HG02884 (cell line): ENCODE results near the gene DSG1.
"Not testable (repeated sequence)": the region's sequence is repeated elsewhere in the genome, so short reads cannot be mapped to it uniquely, and the experiment has no call there.

Source experiments
- ATAC-seq: cut with Tn5 transposase; IDR thresholded peaks from one replicate; pipeline ENCODE4 v1.9.1; 2021; ENCODE audit warnings: mild to moderate bottlenecking, moderate library complexity; ENCODE audit not compliant: unreplicated experiment

DSG1 gene

DNA sequence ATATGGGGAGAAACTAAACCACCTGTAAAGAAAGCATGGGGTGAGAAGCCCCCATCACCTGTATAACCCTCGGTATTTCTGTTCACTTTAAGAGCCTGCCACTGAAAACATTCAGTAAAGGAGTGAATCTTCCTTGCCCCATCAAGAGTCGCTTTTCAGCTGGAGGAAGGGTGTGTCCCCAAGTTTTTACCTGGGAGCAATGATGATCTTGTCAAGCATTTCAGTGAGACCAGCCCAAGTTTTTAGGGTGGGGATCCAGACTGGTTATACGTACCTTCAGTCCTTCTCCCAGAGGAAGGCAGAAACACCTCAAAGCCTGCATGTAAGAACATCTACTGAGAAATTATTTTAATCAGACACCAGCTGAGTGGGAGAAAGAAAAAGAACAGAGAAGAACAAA is at the start of gene DSG1:
TSS of gene DSG1 (plus strand) at position 301 of the 400 bp plus-strand sequence. CDS start 141 bp downstream, outside the sequence.
- no peak for ATAC-seq

DNA sequence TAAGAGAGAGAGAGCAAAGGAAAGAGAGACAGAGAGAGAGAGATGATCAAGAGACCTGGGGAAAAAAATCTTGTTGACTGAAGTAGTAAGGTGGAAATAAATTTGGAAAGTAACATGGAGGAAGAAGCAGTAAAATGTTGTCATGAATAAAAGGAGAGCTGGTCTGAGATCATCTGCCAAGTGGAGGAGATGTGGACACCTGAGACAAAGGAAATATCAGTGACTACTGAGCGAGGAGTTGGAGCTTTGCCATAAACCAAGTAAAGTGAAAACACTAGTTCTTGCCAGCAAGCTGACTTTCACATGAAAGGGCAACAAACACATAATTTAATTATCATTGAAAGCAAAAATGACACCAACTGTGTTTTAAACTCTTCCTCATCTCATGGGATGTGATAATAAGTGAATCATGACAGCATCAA is 49.0 kb upstream of the DSG1 start:
- ATAC-seq, result no peak

DNA sequence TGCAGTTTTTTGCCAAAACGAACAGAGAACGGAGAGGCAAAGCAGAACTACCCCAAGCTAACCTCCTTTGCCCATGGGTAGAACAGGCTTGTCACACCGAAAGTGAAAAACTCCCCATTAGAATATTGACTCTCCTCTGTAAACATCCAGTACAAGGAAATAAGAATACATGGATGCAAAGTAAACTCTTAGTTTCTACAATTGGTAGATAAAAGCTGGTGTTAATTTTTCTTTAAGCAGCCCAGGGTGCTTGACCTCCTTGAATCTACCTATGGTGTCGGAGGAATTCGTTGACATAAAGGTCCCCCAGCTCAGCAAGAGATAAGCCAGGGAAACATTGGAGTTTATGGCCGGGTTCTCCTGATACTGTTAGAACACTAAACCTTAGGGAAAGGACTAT is 48.4 kb upstream of the DSG1 start:
- no peak for ATAC-seq

DNA sequence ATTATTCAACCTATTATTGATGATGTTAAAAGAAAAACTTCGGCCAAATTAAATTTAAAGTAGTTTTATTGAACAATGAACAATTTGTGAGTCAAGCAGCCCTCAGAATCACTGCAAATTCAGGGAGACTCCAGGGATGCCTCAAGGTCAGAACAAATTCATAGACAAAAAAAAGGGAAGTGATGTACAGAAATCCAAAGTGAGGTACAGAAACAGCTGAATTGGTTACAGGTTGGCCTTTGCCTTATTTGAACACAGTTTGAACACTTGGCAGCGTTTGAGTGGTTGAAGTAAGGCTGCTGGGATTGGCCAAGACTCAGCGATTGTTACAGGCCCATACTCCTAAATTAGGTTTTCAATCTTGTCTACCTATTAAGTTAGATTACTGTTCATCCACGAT is 47.4 kb upstream of the DSG1 start:
- no peak for ATAC-seq

DNA sequence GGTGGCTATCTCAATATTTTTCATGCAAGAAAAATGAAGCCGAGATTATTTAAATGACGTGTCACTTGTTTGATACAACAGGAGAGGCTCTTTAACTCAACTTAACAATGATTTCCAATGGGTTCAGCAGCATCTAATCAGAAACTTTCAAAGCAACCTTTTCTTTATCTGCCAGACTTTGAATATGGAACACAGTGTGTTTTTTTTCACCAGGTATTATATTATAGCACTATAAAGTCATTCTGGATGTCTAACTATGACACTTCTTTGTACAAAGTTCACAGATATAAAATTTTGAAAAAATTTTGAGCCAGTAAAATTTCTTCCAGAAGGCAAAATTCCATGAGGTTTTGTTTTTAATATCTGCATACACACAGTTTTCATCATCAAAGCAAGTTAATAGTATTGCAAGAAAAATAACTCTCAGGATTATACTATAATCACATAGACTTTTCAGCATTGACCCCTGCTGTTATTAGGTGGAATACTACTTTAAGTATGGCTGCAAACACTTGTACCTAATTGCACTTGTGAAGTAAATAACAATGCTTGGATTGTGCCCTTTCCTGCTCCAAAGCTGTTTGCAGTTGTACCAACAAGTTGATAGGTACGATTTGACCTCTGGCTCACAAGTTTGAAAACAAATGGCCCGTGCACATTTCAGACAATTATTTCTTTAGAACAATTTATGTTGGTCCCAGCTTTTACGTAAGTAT is 44.0 kb upstream of the DSG1 start:
- ATAC-seq, result no peak

DNA sequence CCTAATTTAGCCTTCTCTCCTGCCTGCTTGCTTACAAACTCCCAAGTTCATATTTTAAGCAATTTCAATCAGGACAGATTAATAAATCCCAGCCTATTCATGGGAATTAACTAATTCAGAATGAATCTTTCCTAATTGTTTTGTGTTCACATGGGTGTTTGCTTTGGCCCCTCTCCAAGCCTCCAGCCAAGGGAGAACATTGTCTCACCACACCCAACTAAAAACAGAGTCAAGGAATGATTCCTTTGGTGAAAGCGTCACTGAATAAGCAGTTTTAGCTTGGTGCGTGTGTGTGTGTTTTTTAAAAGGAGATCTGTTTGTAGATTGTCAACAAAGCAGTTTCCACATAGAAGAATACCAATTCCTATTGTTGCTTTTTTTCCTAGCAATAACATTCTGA is 43.0 kb upstream of the DSG1 start:
- no peak for ATAC-seq

DNA sequence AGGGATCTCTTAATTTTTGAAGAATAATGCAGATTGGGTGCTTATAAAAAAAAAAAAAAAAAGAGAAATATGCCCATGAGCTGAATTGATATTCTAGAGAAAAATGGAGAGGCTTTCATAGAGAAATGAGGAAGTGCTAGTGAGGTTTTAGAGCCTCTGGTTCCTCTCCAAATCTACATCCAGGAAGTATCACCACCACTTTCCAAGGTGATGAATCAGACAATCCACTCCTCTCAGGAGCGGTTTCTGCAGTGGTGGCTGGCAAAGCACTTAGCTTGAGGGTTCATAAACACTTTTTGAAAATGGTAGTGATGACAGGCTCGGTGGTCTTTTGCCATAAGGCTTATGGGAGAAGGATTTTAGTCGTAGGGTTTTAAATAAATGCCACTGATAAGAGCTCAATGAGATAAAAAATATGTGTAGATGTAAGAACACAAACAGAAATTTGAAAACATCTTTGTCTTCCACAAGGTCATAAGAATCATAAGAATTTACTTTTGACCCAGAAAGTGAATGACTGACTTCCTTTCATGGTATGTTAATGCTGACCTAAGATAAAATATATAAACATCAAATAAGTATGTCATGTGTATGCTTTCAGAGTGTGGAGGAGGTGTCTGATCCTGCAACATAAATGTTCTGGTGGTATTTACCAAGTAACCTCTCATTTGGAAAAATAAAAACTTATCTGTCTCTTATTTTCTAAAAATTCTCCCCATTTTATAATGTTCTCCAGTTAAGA is 42.1 kb upstream of the DSG1 start:
- no peak for ATAC-seq

DNA sequence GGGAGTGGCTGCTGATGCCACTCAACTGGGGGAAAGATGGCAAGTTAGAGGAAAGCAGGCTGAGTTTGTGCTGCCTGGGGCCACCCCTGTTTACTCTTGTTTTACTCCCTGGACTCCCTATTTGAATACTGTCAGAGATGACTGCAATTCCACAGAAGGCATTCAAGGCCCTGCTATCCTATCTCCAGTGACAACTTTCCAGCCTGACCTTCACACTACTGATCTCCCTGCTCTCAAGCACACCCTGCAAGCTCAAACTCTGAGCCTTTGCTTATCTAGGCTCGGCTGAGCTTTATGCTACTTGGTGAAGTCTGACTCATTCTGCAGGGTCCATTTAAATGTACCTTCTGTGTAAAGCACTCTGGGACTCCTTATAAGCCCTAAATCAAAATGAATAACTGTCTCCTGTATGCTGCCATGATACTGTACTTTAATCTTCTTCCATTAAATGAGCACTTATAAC is 39.3 kb upstream of the DSG1 start:
- no peak for ATAC-seq

DNA sequence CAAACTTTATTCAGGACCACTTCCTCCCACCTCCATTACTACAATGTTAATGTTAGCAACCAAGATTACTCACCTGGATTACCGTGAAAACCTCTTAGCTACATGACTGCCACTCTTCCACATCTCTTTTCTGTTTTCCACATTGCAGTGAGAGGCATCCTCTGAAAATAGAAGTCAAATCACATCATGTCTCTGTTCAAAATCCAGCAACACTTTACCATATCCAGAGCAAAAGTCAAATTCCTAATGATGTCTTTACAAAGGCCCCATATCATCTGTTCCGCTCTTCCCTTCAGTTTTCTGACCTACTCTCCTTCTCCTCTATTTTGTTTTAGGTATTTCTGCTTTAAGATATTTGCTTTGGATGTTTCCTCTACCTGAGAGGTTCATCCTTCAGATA is 37.5 kb upstream of the DSG1 start:
- ATAC-seq, result no peak

DNA sequence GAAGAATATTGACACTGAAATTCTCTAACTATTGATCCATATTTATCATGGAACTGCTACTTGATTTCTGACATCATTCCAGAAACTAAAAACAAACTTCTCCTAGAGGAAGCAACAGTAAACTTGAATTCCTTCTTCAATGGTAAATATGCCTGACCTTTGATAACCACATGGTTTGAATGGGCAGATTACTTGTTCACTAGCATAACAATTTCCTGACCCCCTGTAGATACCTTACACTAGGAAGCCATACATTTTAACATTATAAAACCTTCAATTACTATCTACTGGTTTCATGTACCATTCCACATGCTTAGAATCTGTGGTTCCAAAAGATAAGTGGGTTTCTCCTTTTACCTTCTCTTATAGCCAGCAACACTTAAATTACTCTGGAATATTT is 36.5 kb upstream of the DSG1 start:
- no peak for ATAC-seq

DNA sequence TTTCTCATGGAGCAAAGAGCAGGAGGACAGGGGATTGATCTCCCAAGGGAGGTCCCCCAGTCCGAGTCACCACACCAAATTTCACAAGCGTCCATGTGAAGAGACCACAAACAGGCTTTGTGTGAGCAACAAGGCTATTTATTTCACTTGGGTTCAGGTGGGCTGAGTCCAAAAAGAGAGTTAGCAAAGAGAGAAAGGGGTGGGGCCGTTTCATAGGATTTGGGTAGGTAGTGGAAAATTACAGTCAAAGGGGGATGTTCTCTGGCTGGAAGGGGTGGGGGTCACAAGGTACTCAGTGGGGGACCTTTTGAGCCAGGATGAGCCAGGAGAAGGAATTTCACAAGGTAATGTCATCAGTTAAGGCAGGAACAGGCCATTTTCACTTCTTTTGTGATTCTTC is 28.5 kb upstream of the DSG1 start:
- not testable (repeated sequence) for ATAC-seq

DNA sequence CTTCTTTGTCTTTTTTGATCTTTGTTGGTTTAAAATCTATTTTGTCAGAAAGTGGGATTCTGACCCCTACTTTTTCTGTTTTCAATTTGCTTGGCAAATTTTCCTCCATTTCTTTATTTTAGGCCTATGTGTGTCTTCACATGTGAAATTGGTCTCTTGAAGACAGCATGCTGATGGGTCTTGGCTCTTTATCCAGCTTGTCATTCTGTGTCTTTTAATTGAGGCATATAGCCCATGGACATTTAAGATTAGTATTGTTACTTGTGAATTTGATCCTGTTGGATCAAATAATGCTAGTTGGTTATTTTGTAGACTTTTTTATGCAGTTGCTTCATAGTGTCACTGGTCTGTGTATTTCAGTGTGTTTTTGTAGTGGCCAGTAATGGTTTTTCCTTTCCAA is 26.3 kb upstream of the DSG1 start:
- no peak for ATAC-seq

DNA sequence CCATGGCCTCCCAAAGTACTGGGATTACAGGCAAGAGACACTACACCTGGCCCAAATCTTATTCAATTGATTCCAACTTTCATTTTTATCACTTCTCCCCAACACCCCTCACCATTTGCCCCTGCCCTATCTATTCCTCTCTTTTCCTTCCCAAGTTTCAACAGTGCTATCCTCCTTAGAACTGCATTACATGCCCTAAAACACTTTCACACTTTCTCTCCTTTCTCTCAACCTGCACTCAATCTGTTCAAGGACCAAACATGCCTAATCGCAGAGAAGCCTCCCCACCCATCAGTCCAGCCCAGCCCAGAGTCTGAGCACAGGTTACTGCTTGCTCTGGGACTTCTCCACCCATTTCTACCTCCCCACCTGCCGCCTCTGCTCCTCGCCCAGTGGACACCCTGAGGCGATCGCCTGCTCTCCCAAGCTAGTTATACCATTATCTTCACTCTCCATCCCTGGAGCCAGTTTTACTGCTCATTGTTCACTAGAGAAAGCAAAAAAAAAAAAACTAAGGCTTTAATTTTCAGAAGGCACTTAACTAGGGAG is 23.7 kb upstream of the DSG1 start:
- no peak for ATAC-seq

DNA sequence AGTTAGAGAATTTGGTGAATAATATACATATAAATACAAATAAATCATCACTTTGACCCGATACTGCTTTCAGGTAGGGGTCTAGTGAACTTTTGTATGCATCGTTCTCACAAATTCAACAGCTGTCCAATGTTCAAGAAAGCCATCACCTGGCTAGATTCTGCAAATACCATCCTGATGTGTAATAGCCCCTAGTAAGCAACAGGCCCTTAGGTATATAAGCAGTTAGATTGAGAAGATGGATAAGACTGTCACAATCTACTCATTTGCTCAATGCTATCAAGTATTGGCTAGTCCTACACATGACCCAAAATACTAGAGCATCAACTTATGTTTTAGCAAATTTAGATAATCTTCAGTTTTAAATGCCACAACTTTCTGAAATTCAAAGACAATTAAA is 20.7 kb upstream of the DSG1 start:
- no peak for ATAC-seq

DNA sequence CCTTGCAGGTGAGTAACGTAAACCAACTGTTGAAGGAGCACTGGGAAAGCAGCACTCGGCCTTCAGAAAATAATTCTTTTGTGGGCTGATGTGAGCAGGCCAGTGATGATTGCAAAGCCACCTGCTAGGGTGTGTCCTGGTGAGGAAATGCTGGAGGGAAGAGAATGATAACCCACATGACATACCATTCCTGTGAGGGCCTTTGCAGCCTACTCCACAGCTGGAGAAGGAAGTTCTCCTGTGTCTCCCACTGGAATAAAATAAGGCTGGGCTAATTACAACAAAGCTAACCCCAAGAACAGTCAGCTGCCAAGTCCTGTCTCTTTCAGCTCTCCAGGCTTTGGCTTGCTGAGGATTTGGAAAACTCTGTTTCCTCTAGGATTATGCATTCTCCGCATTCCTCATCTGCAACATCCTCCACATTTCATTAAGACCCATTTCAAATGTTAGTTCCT is 16.7 kb upstream of the DSG1 start:
- ATAC-seq, result no peak

DNA sequence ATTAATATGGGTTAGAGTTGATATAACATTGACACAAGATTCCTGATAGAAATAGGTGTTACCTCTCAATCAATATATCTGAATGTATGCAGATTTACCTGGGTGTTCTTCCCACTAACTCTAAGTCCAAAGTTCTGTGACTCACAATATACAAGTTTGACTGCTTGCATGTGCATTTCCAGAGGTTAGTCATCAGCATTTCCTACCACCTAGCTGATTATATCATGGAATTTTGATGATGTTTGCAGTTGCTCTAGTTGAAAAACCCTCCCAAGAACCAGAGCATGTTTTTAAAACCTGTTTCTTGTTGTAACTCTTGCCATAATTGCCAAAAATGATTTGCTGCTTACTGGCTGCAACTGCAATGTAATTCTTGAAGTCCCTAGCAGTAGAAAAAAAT is 15.0 kb upstream of the DSG1 start:
- ATAC-seq, result no peak

DNA sequence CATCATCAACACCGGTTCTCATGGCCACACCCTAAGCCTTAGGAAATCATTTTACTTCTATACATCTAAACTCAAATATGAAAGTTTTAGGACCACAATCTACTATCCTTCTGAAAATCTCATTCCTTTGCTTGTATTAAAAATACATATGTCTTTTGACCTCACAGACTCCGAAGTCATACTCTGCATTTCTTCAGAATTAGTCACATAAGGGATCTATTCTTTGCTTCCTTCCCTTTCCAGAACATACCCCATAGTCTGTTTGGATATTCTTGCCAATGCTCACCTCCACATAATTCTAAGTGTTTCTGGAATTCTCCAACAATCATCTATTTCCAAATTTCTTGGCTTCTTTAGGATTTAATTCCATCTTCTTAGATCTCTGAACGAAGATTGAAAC is 14.2 kb upstream of the DSG1 start:
- ATAC-seq, result no peak

DNA sequence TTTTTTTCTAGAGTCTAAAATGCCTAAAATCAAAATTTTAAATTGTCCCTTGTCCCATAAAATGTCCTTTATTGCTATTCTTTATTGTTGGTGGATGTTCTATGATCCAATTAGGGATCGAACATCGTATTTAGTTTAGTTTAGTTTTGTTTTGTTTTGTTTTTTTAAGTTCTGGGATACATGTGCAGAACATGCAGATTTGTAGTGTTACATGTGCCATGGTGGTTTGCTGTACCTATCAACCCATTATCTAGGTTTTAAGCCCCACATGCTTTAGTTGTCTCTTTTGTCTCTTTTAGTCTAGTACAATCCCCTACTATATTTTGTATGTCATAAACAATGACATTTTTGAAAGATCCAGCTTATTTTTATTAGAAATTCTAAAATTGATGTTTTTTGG is 8.8 kb upstream of the DSG1 start:
- ATAC-seq, result no peak

DNA sequence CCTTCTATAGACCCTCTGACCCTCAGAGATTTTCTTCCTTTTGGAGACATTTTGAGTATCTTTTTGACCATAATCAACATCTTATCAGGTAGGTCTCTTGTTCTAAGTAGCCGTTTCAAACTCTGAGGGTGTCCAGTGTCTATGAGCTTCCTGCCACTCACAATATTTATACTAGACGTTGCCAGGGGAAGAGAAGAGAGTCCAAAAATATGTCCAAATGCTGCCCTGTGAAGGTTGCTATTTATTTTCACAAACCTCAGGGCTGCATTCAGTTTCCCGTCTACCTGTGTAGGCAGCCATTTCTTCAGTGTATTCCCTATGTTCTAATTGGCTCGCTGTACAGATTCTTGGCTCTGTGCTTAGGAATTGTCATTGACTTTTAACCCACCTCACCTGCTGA is 986 bp upstream of the DSG1 start:
- ATAC-seq, result no peak

DNA sequence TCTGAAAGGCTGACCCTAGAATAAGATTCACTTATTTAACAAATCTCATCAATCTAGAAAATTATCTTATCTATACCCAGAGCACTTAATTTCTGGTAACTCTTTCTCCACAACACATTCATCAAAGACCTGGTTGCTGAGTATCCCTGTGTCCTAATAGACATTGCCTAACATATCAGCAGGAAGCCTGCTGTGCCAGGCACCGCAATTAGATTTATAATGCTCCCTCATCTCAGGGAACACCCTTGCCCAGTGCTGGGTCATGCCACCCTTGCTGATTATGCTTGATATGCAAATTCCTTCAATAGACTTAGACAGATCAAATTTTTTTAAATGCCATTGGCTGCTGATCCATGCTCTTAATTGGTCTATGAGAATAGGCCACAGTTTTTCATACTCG is 3.8 kb downstream of the DSG1 start:
- ATAC-seq, result no peak

DNA sequence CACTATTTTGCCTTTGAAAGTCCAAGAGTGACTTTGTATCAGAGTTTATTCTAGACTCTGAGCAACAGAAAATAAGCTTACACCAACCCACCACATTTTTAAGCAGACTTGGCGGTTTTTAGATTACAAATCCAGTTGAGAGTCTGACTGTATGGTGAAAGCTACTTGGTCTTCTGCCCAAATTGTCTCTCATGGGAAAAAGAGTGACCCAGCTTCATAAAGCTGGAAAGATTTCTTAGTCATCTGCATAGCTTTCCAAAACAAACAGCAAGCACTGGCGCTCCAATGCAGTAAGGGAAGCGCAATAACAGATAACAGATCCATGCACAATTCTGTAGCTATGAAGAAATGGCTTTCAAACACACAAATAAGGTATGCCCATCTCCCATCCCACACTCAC is 7.1 kb downstream of the DSG1 start:
- no peak for ATAC-seq

DNA sequence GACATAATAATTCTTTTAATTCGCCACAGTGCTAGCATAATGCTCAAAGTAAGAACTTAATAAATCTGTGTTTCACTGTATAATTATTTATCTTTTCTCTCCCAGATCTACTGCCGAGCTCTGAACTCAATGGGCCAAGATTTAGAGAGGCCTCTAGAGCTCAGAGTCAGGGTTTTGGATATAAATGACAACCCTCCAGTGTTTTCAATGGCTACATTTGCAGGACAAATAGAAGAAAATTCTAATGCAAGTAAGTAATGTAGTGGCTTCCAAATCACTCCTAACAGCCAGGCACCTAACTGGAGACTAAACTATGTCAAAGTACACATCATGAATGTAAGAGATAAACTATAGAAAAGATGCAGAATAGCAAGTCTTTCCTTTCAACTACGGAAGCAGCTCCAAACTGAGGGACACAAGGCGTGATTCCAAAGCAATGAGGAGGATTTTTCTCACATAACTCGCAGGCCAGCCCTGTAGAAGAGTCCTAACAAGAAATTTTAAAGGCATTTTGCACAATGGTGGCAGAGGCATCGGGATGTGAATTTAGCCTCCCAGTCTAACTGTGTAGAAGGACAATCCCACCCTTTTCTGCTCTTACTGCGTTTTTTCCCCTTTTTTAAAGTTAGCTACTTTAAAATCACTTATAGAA is 12.0 kb downstream of the DSG1 start:
- no peak for ATAC-seq
